HG02938 (cell line): Measurements from ENCODE around the gene SUGP1.

ENCODE experiments used
- ATAC-seq: cut with Tn5 transposase; IDR thresholded peaks from one replicate; pipeline ENCODE4 v1.9.1; 2021; ENCODE audit warnings: mild to moderate bottlenecking, moderate library complexity; ENCODE audit not compliant: unreplicated experiment

SUGP1 gene

GRCh38 chr19:19304186-19304965, 15.9 kb downstream of the SUGP1 start:
- ATAC-seq, result no peak

- ATAC-seq, result no peak
Observed at GRCh38 chr19:19303411-19303810, 16.9 kb downstream of the SUGP1 start.

- no peak for ATAC-seq
Observed at GRCh38 chr19:19300613-19301012, 19.7 kb downstream of the SUGP1 start.

GRCh38 chr19:19297759-19298158, 22.6 kb downstream of the SUGP1 start:
- no peak for ATAC-seq

- no peak for ATAC-seq
Observed at GRCh38 chr19:19296953-19297689, 23.2 kb downstream of the SUGP1 start.

GRCh38 chr19:19294914-19295313, 25.4 kb downstream of the SUGP1 start:
- no peak for ATAC-seq

GRCh38 chr19:19292607-19293006, 27.7 kb downstream of the SUGP1 start:
- ATAC-seq, result no peak

- no peak for ATAC-seq
Observed at GRCh38 chr19:19285686-19286085, 34.6 kb downstream of the SUGP1 start.

- ATAC-seq, result no peak
Observed at GRCh38 chr19:19280561-19280960, 39.7 kb downstream of the SUGP1 start.

- no peak for ATAC-seq
Observed at GRCh38 chr19:19279853-19280252, 40.5 kb downstream of the SUGP1 start.

GRCh38 chr19:19279062-19279612, 41.2 kb downstream of the SUGP1 start:
- no peak for ATAC-seq

GRCh38 chr19:19278315-19278714, 42.0 kb downstream of the SUGP1 start:
- no peak for ATAC-seq

- ATAC-seq, result no peak
Observed at GRCh38 chr19:19276851-19277250, 43.5 kb downstream of the SUGP1 start.

GRCh38 chr19:19276386-19276785, 43.9 kb downstream of the SUGP1 start:
- no peak for ATAC-seq

GRCh38 chr19:19274716-19275565, 45.4 kb downstream of the SUGP1 start:
- ATAC-seq, result no peak

- no peak for ATAC-seq
Observed at GRCh38 chr19:19274146-19274545, 46.2 kb downstream of the SUGP1 start.

GRCh38 chr19:19271828-19272599, 48.3 kb downstream of the SUGP1 start:
- no peak for ATAC-seq

GRCh38 chr19:19270749-19271571, 49.3 kb downstream of the SUGP1 start:
- ATAC-seq, result no peak

GRCh38 chr19:19269952-19270694, 50.2 kb downstream of the SUGP1 start:
- no peak for ATAC-seq
